ENCODE data around the gene B3GAT1. TPM values are rescaled to one million over a fixed set of nuclear protein-coding genes. Genes with fewer than 3 reads are reported as not detected.
A peak's percentile ranks its signal among the peaks of the same experiment; 100 is the strongest.

Gene B3GAT1
- total RNA-seq, 1 donor from 2014 or later = 1.4 TPM

- Histone ChIP-seq H3K4me3 (no peak overlapping the region), H3K9me3 (no peaks in the 10 kb centered on the region), H3K27ac (no peak overlapping the region), H3K36me3 (no peaks in the 10 kb centered on the region), H3K27me3 (ENCODE audit: low read depth) (peaks cover 15% of the 10 kb centered on the region), H3K4me1 (no peaks in the 10 kb centered on the region)
- DNase-seq (no peak), ATAC-seq (no peak)
- TF ChIP-seq CTCF (IDR thresholded peaks at IDR 0.05) = no peak
- intact Hi-C loops (cut with DNase I) = no loop called here
Observed at GRCh38 chr11:134382830-134383229, 29.2 kb downstream of the B3GAT1 start.

GRCh38 chr11:134382257-134382656, 29.8 kb downstream of the B3GAT1 start:
- intact Hi-C loops (cut with DNase I) = no loop called here
- Histone ChIP-seq H3K4me3 (no peak overlapping the region), H3K27ac (no peak overlapping the region), H3K27me3 (ENCODE audit: low read depth) (peaks cover 15% of the 10 kb centered on the region), H3K9me3 (no peaks in the 10 kb centered on the region), H3K36me3 (no peaks in the 10 kb centered on the region), H3K4me1 (no peaks in the 10 kb centered on the region)
- ATAC-seq = no peak
- DNase-seq = no peak
- TF ChIP-seq CTCF (IDR thresholded peaks at IDR 0.05) = no peak

GRCh38 chr11:134380785-134381184, 31.3 kb downstream of the B3GAT1 start:
- no peaks in the 10 kb centered on the region for H3K9me3 ChIP-seq
- H3K27ac ChIP-seq = no peak overlapping the region
- H3K27me3 ChIP-seq (ENCODE audit: low read depth) = peaks cover 13% of the 10 kb centered on the region
- ATAC-seq = no peak
- H3K36me3 ChIP-seq = no peaks in the 10 kb centered on the region
- no peak for DNase-seq
- TF ChIP-seq CTCF (IDR thresholded peaks at IDR 0.05) = no peak
- H3K4me3 ChIP-seq = no peak overlapping the region
- H3K4me1 ChIP-seq = no peaks in the 10 kb centered on the region
- intact Hi-C loops (cut with DNase I) = no loop called here

GRCh38 chr11:134380229-134380628, 31.8 kb downstream of the B3GAT1 start:
- Histone ChIP-seq H3K9me3 (no peaks in the 10 kb centered on the region), H3K27ac (no peak overlapping the region), H3K27me3 (ENCODE audit: low read depth) (peaks cover 8% of the 10 kb centered on the region), H3K4me3 (no peak overlapping the region), H3K4me1 (no peaks in the 10 kb centered on the region), H3K36me3 (no peaks in the 10 kb centered on the region)
- intact Hi-C loops (cut with DNase I) = no loop called here
- DNase-seq = no peak
- no peak for TF ChIP-seq CTCF (IDR thresholded peaks at IDR 0.05)
- ATAC-seq = no peak

- ATAC-seq = no peak
- no peak for DNase-seq
- Histone ChIP-seq H3K4me1 (no peaks in the 10 kb centered on the region), H3K9me3 (no peaks in the 10 kb centered on the region), H3K36me3 (no peaks in the 10 kb centered on the region), H3K27me3 (ENCODE audit: low read depth) (peaks cover 4% of the 10 kb centered on the region), H3K4me3 (no peak overlapping the region), H3K27ac (no peak overlapping the region)
- intact Hi-C loops (cut with DNase I) = no loop called here
- no peak for TF ChIP-seq CTCF (IDR thresholded peaks at IDR 0.05)
Observed at GRCh38 chr11:134379241-134379640, 32.8 kb downstream of the B3GAT1 start.

GRCh38 chr11:134377876-134378275, 34.2 kb downstream of the B3GAT1 start:
- no peak for TF ChIP-seq CTCF (IDR thresholded peaks at IDR 0.05)
- peak; percentile 37 for DNase-seq
- H3K4me3 ChIP-seq = no peak overlapping the region
- no peaks in the 10 kb centered on the region for H3K36me3 ChIP-seq
- no peak for ATAC-seq
- no peaks in the 10 kb centered on the region for H3K4me1 ChIP-seq
- H3K27ac ChIP-seq = no peak overlapping the region
- no peaks in the 10 kb centered on the region for H3K9me3 ChIP-seq
- intact Hi-C loops (cut with DNase I) = no loop called here
- H3K27me3 ChIP-seq (ENCODE audit: low read depth) = no peaks in the 10 kb centered on the region
